Measurements from ENCODE around the gene TMEM240.
"Not testable (repeated sequence)": the region's sequence is repeated elsewhere in the genome, so short reads cannot be mapped to it uniquely, and the experiment has no call there.

TMEM240 gene

GRCh38 chr1:1521331-1521730, 19.1 kb downstream of the TMEM240 start:
- in situ Hi-C loops (cut with HindIII; ENCODE audit: low pct_unique_long_range_greater_than_20kb, low sequenced_read_pairs), result no loop called here
- no peak for DNase-seq (ENCODE audit: low read depth in 1 of 2, low spot score in 1 of 2)
- no peak for TF ChIP-seq JUND (IDR thresholded peaks at IDR 0.05; ENCODE audit: low read depth)

GRCh38 chr1:1519805-1520505, 20.5 kb downstream of the TMEM240 start:
- in situ Hi-C loops (cut with HindIII; ENCODE audit: low pct_unique_long_range_greater_than_20kb, low sequenced_read_pairs); DNase-seq (ENCODE audit: low read depth in 1 of 2, low spot score in 1 of 2): not testable (repeated sequence)

DNA sequence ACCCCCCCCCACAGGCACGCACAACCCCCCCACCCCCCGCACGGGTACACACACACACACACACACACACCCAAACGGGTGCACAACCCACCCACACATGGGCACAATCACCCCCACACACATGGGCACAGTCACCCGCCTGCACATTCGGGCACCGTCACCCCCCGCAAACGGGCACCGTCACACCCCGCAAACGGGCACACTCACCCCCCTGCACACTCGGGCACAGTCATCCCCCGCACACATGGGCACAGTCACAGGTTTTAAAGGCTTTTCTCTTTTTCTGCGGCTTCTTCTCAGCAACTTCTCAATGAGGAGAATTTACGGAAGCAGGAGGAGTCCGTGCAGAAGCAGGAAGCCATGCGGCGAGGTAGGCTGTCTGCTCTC, 21.8 kb downstream of the TMEM240 start:
- in situ Hi-C loops (cut with HindIII; ENCODE audit: low pct_unique_long_range_greater_than_20kb, low sequenced_read_pairs); DNase-seq (ENCODE audit: low read depth in 1 of 2, low spot score in 1 of 2): not testable (repeated sequence)

- DNase-seq (ENCODE audit: low read depth in 1 of 2, low spot score in 1 of 2), result no peak
Observed at GRCh38 chr1:1517973-1518620, 22.3 kb downstream of the TMEM240 start.

GRCh38 chr1:1516923-1517322, 23.5 kb downstream of the TMEM240 start:
- DNase-seq (ENCODE audit: low read depth in 1 of 2, low spot score in 1 of 2); in situ Hi-C loops (cut with HindIII; ENCODE audit: low pct_unique_long_range_greater_than_20kb, low sequenced_read_pairs): not testable (repeated sequence)

More at GRCh38 chr1:1517973-1518620, 22.3 kb downstream of the TMEM240 start:
- in situ Hi-C loops (cut with HindIII; ENCODE audit: low pct_unique_long_range_greater_than_20kb, low sequenced_read_pairs), result no loop called here
- TF ChIP-seq JUND (IDR thresholded peaks at IDR 0.05; ENCODE audit: low read depth), result no peak

GRCh38 chr1:1514376-1514775, 26.0 kb downstream of the TMEM240 start:
- in situ Hi-C loops (cut with HindIII; ENCODE audit: low pct_unique_long_range_greater_than_20kb, low sequenced_read_pairs); DNase-seq (ENCODE audit: low read depth in 1 of 2, low spot score in 1 of 2): not testable (repeated sequence)

GRCh38 chr1:1513675-1514074, 26.7 kb downstream of the TMEM240 start:
- DNase-seq (ENCODE audit: low read depth in 1 of 2, low spot score in 1 of 2); in situ Hi-C loops (cut with HindIII; ENCODE audit: low pct_unique_long_range_greater_than_20kb, low sequenced_read_pairs): not testable (repeated sequence)

DNA sequence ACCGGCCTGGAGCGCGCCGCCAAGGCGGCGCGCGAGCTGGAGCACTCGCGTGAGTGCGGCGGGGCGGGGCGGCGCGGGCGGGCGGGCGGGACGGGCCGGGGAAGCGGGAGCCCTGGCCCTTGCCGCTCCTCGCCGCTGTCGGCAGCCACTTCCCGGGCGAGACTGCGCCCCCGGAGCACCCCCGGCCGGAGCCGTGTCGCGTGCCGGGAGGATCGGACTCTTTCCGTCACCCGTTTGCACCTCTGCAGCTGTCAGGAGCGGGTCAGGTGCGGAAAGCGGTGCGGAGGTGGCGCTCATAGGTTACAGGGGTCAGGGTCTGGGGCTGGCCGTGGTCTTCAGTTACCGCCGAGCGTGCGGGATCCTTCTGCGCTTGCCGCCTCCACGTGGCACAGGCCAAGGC, 28.0 kb downstream of the TMEM240 start:
- in situ Hi-C loops (cut with HindIII; ENCODE audit: low pct_unique_long_range_greater_than_20kb, low sequenced_read_pairs); DNase-seq (ENCODE audit: low read depth in 1 of 2, low spot score in 1 of 2): not testable (repeated sequence)

DNA sequence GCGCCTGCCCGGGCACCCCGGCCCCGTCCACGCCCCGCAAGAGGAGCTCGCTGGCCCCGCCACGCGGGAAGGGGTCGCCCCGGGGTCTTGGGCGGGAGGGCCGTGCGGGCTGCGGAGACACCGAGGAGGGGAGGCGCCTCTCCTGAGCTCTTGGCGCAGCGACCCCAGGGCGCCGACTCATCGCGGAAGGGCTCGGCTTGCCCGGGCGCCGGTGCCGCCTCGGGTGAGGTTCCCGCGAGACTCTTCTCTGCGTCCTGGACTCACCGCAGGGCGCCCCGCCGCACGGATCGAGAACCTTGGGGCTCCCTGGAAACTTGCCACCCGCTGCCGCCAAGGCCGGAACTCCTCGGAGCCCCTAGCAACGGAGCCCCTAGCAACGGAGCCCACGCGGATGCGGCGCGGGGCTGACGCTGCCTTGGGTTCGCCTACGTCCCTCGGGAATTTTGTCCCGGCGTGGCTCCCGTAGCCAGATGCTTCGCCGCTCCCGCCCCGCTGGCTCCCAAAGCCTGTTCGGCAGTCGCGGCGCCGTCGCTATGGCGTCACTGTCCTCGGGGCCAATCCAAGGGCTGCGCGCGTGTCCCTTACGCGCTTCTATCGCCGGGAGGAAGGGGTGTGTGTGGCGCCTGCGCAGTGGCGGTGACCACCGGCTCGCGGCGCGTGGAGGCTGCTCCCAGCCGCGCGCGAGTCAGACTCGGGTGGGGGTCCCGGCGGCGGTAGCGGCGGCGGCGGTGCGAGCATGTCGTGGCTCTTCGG, 28.7 kb downstream of the TMEM240 start, which contains the start of gene ATAD3A:
ATAD3A (plus strand) TSS at position 630 of the 753 bp plus-strand sequence; CDS start at position 737, 107 bp downstream.
- no peak for TF ChIP-seq JUND (IDR thresholded peaks at IDR 0.05; ENCODE audit: low read depth)
- in situ Hi-C loops (cut with HindIII; ENCODE audit: low pct_unique_long_range_greater_than_20kb, low sequenced_read_pairs), result no loop called here
- DNase-seq (ENCODE audit: low read depth in 1 of 2, low spot score in 1 of 2), result peak; percentile 92 to 97

DNA sequence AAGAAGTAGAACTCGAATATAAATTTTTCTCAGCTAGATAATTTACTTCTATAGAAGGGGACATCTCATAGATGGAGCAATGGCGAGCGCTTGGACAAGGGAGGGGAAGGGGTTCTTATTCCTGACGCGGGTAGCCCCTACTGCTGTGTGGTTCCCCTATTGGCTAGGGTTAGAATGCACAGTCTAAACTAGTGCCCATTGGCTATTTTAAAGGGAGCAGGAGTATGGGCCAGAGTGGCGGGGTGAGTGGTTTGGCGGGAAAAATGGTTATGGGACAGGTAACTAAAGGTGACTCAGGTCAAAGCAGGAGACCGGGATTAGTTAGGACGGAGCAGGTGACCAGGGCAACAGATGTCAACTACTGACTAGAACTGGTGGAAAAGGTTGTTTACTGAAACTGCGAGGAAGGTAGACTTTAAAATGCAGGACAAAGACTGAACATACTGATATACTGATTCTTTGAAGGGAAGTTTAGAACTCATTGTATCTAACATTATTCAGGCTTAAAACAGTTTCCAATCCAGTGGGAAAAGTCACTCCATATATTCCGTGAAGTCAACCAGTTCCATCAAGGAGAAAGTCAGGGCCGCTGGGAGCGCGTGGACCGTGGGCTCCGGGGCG, 29.4 kb downstream of the TMEM240 start:
- DNase-seq (ENCODE audit: low read depth in 1 of 2, low spot score in 1 of 2), result peak in 1 of 2 experiments; percentile 55
- in situ Hi-C loops (cut with HindIII; ENCODE audit: low pct_unique_long_range_greater_than_20kb, low sequenced_read_pairs), result no loop called here
- no peak for TF ChIP-seq JUND (IDR thresholded peaks at IDR 0.05; ENCODE audit: low read depth)

GRCh38 chr1:1509465-1509850, 31.0 kb downstream of the TMEM240 start:
- DNase-seq (ENCODE audit: low read depth in 1 of 2, low spot score in 1 of 2); in situ Hi-C loops (cut with HindIII; ENCODE audit: low pct_unique_long_range_greater_than_20kb, low sequenced_read_pairs): not testable (repeated sequence)

DNA sequence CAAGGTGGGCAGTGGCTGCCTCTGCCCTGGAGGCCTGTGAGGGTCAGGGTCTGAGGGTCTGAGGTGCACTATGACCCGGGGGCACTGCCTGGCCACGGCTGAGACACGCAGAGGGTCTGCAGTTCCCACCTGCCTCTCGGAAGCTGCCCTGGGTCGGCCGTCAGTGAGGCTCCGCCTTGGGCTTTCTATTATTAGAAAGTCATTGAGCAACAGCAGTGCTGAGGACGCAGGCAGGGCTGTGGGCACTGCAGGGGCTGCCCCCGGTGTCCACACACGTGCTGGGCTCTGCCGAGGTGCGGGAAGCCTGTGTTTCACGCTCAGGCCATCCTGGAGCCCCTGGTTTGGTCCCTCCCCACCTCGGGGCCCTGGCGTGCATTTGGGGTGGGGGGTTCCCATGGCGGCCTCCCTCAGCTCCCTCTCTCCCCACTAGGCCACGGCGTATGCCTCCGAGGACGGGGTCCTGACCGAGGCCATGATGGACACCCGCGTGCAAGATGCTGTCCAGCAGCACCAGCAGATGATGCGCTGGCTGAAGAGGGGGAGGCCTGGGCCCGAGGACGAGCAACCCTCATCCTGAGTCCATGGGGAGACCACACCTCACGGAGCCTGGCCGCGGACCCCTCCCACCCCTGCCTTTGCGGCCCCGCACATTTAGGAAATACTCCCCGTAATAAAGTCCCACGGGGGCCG, 31.5 kb downstream of the TMEM240 start:
- DNase-seq (ENCODE audit: low read depth in 1 of 2, low spot score in 1 of 2); in situ Hi-C loops (cut with HindIII; ENCODE audit: low pct_unique_long_range_greater_than_20kb, low sequenced_read_pairs): not testable (repeated sequence)
